Esophagus muscularis mucosa (tissue), 4 donors: ENCODE data around the gene CCNI2. TPM values are rescaled to one million over a fixed set of nuclear protein-coding genes. Genes with fewer than 3 reads are reported as not detected.

Source experiments
- DNase-seq: peaks from one replicate; pipeline ENCODE4 v3.0.0-alpha.2; 2017; ENCODE audit errors: extremely low spot score
- H3K27ac ChIP-seq, 4 donors: fragments of 200-600 bp; sonication (generic); replicated peaks in 1 of 4; 1 replicate in 3 of 4; 2 replicates in 1 of 4; pipeline ENCODE4 v1.5.1; 2016 to 2019; ENCODE audit warnings: mild to moderate bottlenecking in 1 of 4
- H3K27me3 ChIP-seq, 4 donors: fragments of 200-600 bp; sonication (generic); one replicate each; pipeline versions ENCODE4 v1.5.1 to v1.6.0; 2016 to 2019
- H3K36me3 ChIP-seq, 4 donors: fragments of 200-600 bp; sonication (generic); one replicate each; pipeline ENCODE4 v1.5.1; 2016 to 2019
- H3K4me1 ChIP-seq, 4 donors: fragments of 200-600 bp; sonication (generic); one replicate each; pipeline ENCODE4 v1.5.1; 2016 to 2019
- H3K4me3 ChIP-seq, 4 donors: fragments of 200-600 bp; sonication (generic); 1 replicate in 2 of 4; 2 replicates in 2 of 4; pipeline ENCODE4 v1.5.1; 2016 to 2019; ENCODE audit warnings: mild to moderate bottlenecking in 4 of 4, moderate library complexity in 1 of 4
- H3K9me3 ChIP-seq, 4 donors: fragments of 200-600 bp; sonication (generic); 1 replicate in 3 of 4; 2 replicates in 1 of 4; pipeline ENCODE4 v1.5.1; 2016 to 2019
- EP300 ChIP-seq: sonication (generic); formaldehyde crosslinking; IDR thresholded peaks from one replicate; pipeline ENCODE4 v1.6.1; 2017; ENCODE audit warnings: antibody characterized with exemption
- POLR2A ChIP-seq: fragments of 450-650 bp; IDR thresholded peaks from one replicate; pipeline ENCODE4 v1.6.1; 2017; ENCODE audit warnings: antibody characterized with exemption, moderate library complexity, mild to moderate bottlenecking, low read depth
- POLR2AphosphoS5 ChIP-seq, 2 donors: sonication (generic); formaldehyde crosslinking; IDR thresholded peaks; one replicate each; pipeline ENCODE4 v1.6.1; 2017; ENCODE audit warnings: antibody characterized with exemption in 2 of 2
- WGBS: methylation state at CpG from one replicate; pipeline ENCODE4 v1.1.5; 2018; 5-methylcytosine and 5-hydroxymethylcytosine counted together
- intact Hi-C: fragments of 100-400 bp; cut with DNase I; formaldehyde crosslinking; loops from one replicate; pipeline ENCODE4 v1.15.1; 2023
- total RNA-seq, 4 donors: library from RNA; depleted of rRNA; stranded (reverse); fragments of >200 nt; gene quantifications; one replicate each; pipeline versions ENCODE4 v1.1.0 to v1.2.1, GENCODE V29; 2016
- TF ChIP-seq, protein P1 (sequence below), 3 experiments: fragments of 200-600 bp in 2 of 3; fragments of 450-650 bp in 1 of 3; sonication (generic) in 2 of 3; IDR thresholded peaks; one replicate each; pipeline ENCODE4 v1.5.1; 2017 to 2019; ENCODE audit warnings: antibody characterized with exemption in 3 of 3, mild to moderate bottlenecking in 2 of 3, moderate library complexity in 1 of 3

CCNI2 gene
- total RNA-seq, 4 donors from 2014 or later, result 0.39 TPM; not detected in 3

DNA sequence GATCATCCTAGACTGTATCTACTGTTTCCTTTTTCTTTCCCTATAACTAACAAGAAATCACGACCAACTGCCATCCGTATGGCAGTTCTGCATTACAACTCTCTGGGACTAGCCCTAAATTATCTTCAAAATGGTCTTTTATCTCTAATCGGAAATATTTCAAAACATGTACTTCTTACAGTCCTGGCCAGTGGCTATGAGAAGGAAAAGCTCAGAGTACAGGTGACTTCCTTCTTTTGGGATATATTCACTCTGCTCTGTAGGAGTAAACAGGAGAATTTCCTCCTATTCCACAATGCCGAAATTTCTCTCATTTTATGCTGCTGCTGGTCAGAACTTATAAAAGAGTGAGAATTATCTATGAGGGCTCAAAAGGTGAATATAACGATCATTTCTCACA, 31.6 kb downstream of the CCNI2 start:
- intact Hi-C loops, result loop anchor here (5.0 kb wide), 2 partner anchors 42 to 43 kb away; partner anchors contain the start of gene KIF3A
- H3K27ac ChIP-seq, result no peak overlapping the region
- no peaks in the 10 kb centered on the region for H3K27me3 ChIP-seq
- WGBS, result 76% methylated on average over 5 of the region's 5 CpGs
- no peak for TF ChIP-seq POLR2AphosphoS5 (IDR thresholded peaks at IDR 0.05)
- no peak for TF ChIP-seq EP300
- TF ChIP-seq, protein P1, sequence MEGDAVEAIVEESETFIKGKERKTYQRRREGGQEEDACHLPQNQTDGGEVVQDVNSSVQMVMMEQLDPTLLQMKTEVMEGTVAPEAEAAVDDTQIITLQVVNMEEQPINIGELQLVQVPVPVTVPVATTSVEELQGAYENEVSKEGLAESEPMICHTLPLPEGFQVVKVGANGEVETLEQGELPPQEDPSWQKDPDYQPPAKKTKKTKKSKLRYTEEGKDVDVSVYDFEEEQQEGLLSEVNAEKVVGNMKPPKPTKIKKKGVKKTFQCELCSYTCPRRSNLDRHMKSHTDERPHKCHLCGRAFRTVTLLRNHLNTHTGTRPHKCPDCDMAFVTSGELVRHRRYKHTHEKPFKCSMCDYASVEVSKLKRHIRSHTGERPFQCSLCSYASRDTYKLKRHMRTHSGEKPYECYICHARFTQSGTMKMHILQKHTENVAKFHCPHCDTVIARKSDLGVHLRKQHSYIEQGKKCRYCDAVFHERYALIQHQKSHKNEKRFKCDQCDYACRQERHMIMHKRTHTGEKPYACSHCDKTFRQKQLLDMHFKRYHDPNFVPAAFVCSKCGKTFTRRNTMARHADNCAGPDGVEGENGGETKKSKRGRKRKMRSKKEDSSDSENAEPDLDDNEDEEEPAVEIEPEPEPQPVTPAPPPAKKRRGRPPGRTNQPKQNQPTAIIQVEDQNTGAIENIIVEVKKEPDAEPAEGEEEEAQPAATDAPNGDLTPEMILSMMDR (IDR thresholded peaks at IDR 0.05), result no peak
- no peak for TF ChIP-seq POLR2A
- no peak for DNase-seq
- peaks cover 20 to 40% (median 37%) of the 10 kb centered on the region in 4 donors for H3K4me1 ChIP-seq
- H3K36me3 ChIP-seq, result no peaks in the 10 kb centered on the region
- no peak overlapping the region for H3K4me3 ChIP-seq
- H3K9me3 ChIP-seq, result no peaks in the 10 kb centered on the region

DNA sequence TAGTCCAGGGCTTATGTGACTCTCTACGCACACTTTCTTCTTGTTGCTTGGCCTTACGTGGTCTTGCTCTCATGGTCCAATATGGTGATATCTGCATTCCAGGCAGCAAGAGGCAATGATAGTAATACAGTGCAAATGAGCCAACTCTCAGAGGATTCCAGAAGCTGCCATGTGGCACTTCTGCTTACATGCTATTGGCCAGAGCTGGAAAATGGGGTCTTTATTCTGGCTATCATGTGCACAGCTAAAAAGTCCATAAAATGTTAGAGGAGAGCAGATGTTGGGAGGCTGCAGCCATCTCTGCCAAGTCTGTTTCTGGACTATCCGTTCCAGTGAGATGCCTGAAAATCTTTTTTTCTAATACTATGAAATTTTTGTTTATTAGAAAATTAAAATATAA, 32.7 kb downstream of the CCNI2 start:
- Histone ChIP-seq H3K27me3 (no peaks in the 10 kb centered on the region), H3K27ac (no peak overlapping the region), H3K4me3 (no peak overlapping the region), H3K9me3 (no peaks in the 10 kb centered on the region), H3K36me3 (no peaks in the 10 kb centered on the region), H3K4me1 (peaks cover 15 to 31% (median 27%) of the 10 kb centered on the region in 4 donors)
- DNase-seq, result no peak
- TF ChIP-seq POLR2AphosphoS5 (IDR thresholded peaks at IDR 0.05) (no peak), POLR2A (no peak), EP300 (no peak)
- TF ChIP-seq, protein P1 (IDR thresholded peaks at IDR 0.05), result no peak
- intact Hi-C loops, result loop anchor here (5.0 kb wide), 2 partner anchors 42 to 43 kb away; partner anchors contain the start of gene KIF3A
- WGBS, result 79% methylated on average over 3 of the region's 3 CpGs

DNA sequence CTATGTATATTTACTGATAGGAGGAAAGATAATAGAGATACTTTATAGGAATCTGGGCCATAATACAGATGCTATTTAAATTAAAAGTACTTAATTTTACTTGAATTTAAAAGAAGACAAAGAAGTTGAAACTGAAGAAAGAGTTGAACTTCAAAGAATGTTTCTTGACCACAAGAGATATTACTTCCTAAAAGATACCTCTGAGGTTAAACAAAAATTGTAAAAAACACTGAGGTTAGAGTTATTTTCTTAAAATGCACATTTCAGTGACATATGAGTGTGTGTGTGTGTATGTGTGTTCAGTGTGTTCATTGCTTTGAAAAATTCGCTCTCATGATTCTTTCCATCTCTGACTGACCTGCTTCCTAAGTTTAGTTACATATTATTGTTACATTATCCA, 33.4 kb downstream of the CCNI2 start:
- no peak for DNase-seq
- Histone ChIP-seq H3K27ac (no peak overlapping the region), H3K9me3 (no peaks in the 10 kb centered on the region), H3K4me3 (no peak overlapping the region), H3K27me3 (no peaks in the 10 kb centered on the region), H3K4me1 (peaks cover 9 to 29% (median 23%) of the 10 kb centered on the region in 4 donors), H3K36me3 (no peaks in the 10 kb centered on the region)
- 91% methylated on average over 1 of the region's 1 CpG for WGBS
- intact Hi-C loops, result no loop called here
- TF ChIP-seq POLR2AphosphoS5 (IDR thresholded peaks at IDR 0.05) (no peak), POLR2A (no peak), EP300 (no peak)
- TF ChIP-seq, protein P1 (IDR thresholded peaks at IDR 0.05), result no peak

DNA sequence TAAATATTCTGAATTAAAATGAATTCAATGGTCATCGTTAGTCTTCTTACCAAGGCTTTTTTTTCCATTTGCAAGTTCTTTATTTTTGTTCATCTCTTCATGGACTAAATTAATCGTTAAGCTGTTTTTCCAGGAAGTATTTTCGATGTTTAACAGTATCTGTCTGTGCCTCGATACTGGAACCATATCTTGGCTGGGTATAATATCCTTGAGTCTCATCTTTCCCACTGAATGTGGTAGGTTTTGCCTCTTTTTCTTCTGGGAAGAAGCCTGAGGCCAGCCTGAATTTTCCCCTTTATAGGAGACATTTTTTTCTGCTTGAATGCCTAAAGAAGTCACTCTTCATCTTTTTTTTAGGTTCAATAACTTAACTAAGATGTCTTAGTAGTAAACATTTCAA, 33.8 kb downstream of the CCNI2 start:
- H3K4me3 ChIP-seq, result no peak overlapping the region
- H3K36me3 ChIP-seq, result no peaks in the 10 kb centered on the region
- H3K27me3 ChIP-seq, result no peaks in the 10 kb centered on the region
- intact Hi-C loops, result no loop called here
- H3K4me1 ChIP-seq, result peaks cover 5 to 25% (median 19%) of the 10 kb centered on the region in 4 donors
- TF ChIP-seq, protein P1 (IDR thresholded peaks at IDR 0.05), result no peak
- no peak for TF ChIP-seq EP300
- TF ChIP-seq POLR2AphosphoS5 (IDR thresholded peaks at IDR 0.05), result no peak
- 94% methylated on average over 4 of the region's 4 CpGs for WGBS
- no peak for DNase-seq
- H3K27ac ChIP-seq, result no peak overlapping the region
- H3K9me3 ChIP-seq, result no peaks in the 10 kb centered on the region

DNA sequence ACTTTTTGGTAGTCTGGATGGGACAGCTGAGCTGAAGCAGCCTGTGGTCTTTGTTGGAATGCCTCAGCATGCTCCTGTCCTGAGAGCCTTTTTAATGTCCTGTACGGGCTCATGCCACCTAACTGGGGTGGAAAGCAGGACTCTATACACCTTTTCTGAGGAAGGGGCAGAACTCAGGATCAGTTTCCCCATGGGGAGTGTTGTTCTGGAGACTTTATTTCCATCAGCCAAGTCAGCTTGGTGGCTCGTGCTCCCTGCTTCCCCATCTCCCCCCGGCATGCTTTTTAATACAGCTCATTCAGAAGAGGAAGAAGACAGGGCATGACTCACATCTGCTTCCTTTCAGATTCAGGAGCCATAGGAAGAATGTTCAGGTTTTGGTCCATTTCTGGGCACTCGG, 34.9 kb downstream of the CCNI2 start:
- no peaks in the 10 kb centered on the region for H3K9me3 ChIP-seq
- H3K36me3 ChIP-seq, result no peaks in the 10 kb centered on the region
- no peak overlapping the region for H3K27ac ChIP-seq
- TF ChIP-seq POLR2AphosphoS5 (IDR thresholded peaks at IDR 0.05) (no peak), POLR2A (no peak), EP300 (no peak)
- TF ChIP-seq, protein P1 (IDR thresholded peaks at IDR 0.05), result no peak
- no peaks in the 10 kb centered on the region for H3K27me3 ChIP-seq
- no peak for DNase-seq
- WGBS, result 65% methylated on average over 4 of the region's 4 CpGs
- no peak overlapping the region for H3K4me3 ChIP-seq
- H3K4me1 ChIP-seq, result peaks cover 0 to 18% (median 13%) of the 10 kb centered on the region in 4 donors
- intact Hi-C loops, result no loop called here
